ENCODE data around the gene KCNJ3. TPM values are rescaled to one million over a fixed set of nuclear protein-coding genes. Genes with fewer than 3 reads are reported as not detected.

KCNJ3 gene
- total RNA-seq, 4 donors from 2014 or later = 6.6 to 31.5 (median 17.9) TPM

- no peak for DNase-seq (ENCODE audit: low spot score in 2 of 2)
- no peaks in the 10 kb centered on the region for H3K36me3 ChIP-seq
- H3K4me3 ChIP-seq = no peak overlapping the region
- H3K27me3 ChIP-seq = no peaks in the 10 kb centered on the region
- 56 to 65% methylated on average over 1 of the region's 1 CpG for WGBS, 2 donors
- H3K9me3 ChIP-seq = no peaks in the 10 kb centered on the region
- TF ChIP-seq, protein P1, sequence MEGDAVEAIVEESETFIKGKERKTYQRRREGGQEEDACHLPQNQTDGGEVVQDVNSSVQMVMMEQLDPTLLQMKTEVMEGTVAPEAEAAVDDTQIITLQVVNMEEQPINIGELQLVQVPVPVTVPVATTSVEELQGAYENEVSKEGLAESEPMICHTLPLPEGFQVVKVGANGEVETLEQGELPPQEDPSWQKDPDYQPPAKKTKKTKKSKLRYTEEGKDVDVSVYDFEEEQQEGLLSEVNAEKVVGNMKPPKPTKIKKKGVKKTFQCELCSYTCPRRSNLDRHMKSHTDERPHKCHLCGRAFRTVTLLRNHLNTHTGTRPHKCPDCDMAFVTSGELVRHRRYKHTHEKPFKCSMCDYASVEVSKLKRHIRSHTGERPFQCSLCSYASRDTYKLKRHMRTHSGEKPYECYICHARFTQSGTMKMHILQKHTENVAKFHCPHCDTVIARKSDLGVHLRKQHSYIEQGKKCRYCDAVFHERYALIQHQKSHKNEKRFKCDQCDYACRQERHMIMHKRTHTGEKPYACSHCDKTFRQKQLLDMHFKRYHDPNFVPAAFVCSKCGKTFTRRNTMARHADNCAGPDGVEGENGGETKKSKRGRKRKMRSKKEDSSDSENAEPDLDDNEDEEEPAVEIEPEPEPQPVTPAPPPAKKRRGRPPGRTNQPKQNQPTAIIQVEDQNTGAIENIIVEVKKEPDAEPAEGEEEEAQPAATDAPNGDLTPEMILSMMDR (IDR thresholded peaks at IDR 0.05) = no peak
- TF ChIP-seq POLR2A (IDR thresholded peaks at IDR 0.05) = no peak
- H3K27ac ChIP-seq = no peak overlapping the region
- H3K4me1 ChIP-seq = no peaks in the 10 kb centered on the region
These were observed 9.3 kb upstream of the KCNJ3 start for GRCh38 chr2:154689158-154689557.

GRCh38 chr2:154692927-154693326 is 5.6 kb upstream of the KCNJ3 start:
- WGBS, 2 donors = 57 to 62% methylated on average over 5 of the region's 5 CpGs
- Histone ChIP-seq H3K27ac (no peak overlapping the region), H3K9me3 (no peaks in the 10 kb centered on the region), H3K27me3 (peaks cover 0 to 8% of the 10 kb centered on the region in 2 donors), H3K36me3 (no peaks in the 10 kb centered on the region), H3K4me3 (no peak overlapping the region), H3K4me1 (peaks cover 0 to 13% (median 4%) of the 10 kb centered on the region in 4 donors)
- no peak for DNase-seq (ENCODE audit: low spot score in 2 of 2)
- TF ChIP-seq POLR2A (IDR thresholded peaks at IDR 0.05) = no peak
- TF ChIP-seq EP300 (IDR thresholded peaks at IDR 0.05) = no peak
- TF ChIP-seq, protein P1 (IDR thresholded peaks at IDR 0.05) = no peak

GRCh38 chr2:154693741-154694340 is 4.7 kb upstream of the KCNJ3 start:
- no peak overlapping the region for H3K4me3 ChIP-seq
- 55 to 64% methylated on average over 3 of the region's 3 CpGs for WGBS, 2 donors
- no peaks in the 10 kb centered on the region for H3K36me3 ChIP-seq
- no peak overlapping the region for H3K27ac ChIP-seq
- H3K9me3 ChIP-seq = no peaks in the 10 kb centered on the region
- TF ChIP-seq, protein P1 (IDR thresholded peaks at IDR 0.05) = no peak
- TF ChIP-seq EP300 (IDR thresholded peaks at IDR 0.05) = no peak
- TF ChIP-seq POLR2A (IDR thresholded peaks at IDR 0.05) = no peak
- DNase-seq (ENCODE audit: low spot score in 2 of 2) = no peak
- H3K4me1 ChIP-seq = peaks cover 0 to 22% (median 5%) of the 10 kb centered on the region in 4 donors
- peaks cover 0 to 17% of the 10 kb centered on the region in 2 donors for H3K27me3 ChIP-seq

GRCh38 chr2:154694881-154695280 is 3.6 kb upstream of the KCNJ3 start:
- 91 to 93% methylated on average over 3 of the region's 3 CpGs for WGBS, 2 donors
- H3K27me3 ChIP-seq = peaks cover 0 to 23% of the 10 kb centered on the region in 2 donors

DNA sequence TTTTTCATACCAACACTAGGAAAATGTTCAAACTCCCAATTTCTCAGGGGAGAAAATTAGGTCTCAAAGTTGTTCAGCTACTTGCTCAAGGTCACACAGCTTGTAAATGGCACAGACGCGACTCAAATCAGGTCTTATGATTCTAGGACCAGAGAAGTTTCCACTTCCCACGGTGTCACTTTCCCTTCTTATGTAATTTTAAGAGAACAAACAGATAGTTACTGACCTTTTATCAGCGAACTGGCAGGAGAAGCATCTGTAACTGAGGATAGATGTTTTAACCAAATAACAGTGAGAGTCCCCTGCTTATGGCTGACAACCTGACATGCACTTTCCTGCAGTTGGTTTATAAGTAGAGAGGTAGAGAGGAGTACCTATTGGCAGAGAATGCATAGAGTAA is 2.1 kb upstream of the KCNJ3 start:
- Histone ChIP-seq H3K4me3 (no peak overlapping the region), H3K27ac (no peak overlapping the region), H3K27me3 (peaks cover 0 to 23% of the 10 kb centered on the region in 2 donors), H3K9me3 (no peaks in the 10 kb centered on the region), H3K36me3 (no peaks in the 10 kb centered on the region), H3K4me1 (peaks cover 0 to 29% (median 5%) of the 10 kb centered on the region in 4 donors)
- WGBS, 2 donors = 74 to 80% methylated on average over 4 of the region's 4 CpGs
- DNase-seq (ENCODE audit: low spot score in 2 of 2) = no peak
- TF ChIP-seq EP300 (IDR thresholded peaks at IDR 0.05) (no peak), POLR2A (IDR thresholded peaks at IDR 0.05) (no peak)
- TF ChIP-seq, protein P1 (IDR thresholded peaks at IDR 0.05) = no peak

More at GRCh38 chr2:154694881-154695280, 3.6 kb upstream of the KCNJ3 start:
- no peak for DNase-seq (ENCODE audit: low spot score in 2 of 2)
- TF ChIP-seq, protein P1 (IDR thresholded peaks at IDR 0.05) = no peak
- TF ChIP-seq EP300 (IDR thresholded peaks at IDR 0.05) (no peak), POLR2A (IDR thresholded peaks at IDR 0.05) (no peak)
- Histone ChIP-seq H3K4me1 (peaks cover 0 to 29% (median 5%) of the 10 kb centered on the region in 4 donors), H3K36me3 (no peaks in the 10 kb centered on the region), H3K27ac (no peak overlapping the region), H3K4me3 (no peak overlapping the region), H3K9me3 (no peaks in the 10 kb centered on the region)

Data from tibial nerve (tissue), 4 donors.